NCI-H146 treated with DMSO at 0.1 percent for 48 hours (cell line): ENCODE data around the gene MRGPRX2.

Experiments used
- DNase-seq: peaks from one replicate; lab custom pipeline; 2025; ENCODE audit not compliant: unreplicated experiment; lab: John Stamatoyannopoulos, UW

MRGPRX2 gene

DNA sequence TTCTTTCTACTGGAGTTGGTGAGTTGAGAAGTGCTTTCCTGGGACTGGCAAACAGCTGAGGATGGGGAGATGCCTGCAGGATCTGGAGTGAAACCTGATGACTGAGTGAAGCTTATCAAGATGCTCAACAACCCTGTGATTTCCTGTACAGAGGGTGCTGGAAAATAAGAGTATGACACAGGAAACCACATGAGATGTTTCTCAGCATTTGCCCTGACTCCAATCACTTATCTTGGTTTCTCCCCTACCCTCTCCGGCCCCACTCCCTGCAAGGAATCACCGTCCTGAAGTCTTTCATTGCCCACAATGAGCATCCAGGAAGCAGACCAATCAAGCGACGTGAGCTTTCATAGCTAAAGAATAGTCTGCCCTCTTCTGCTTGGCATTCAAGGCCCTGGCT, at the start of gene MRGPRX2:
TSS of gene MRGPRX2 (minus strand) at position 89 of the 400 bp plus-strand sequence. CDS start 4,315 bp downstream, outside the sequence.
- DNase-seq = no peak

DNA sequence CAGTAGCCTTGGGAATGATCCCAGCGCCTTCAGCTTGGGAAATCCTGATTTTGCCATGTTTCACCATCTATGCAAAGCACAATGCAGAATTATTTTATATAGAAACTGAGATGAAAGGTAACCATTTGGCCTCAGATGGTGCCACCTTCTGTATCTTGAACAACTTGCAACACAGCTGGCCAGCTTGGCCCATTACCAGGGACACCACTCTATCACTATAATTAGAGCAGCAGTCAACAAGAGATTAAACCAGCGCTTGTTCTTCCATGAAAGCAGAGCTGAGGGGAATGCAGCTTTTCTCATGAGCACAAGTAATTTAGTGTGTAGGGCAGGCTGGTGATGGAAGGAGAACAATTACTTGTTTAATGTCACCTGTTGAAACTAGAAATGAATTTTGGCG, 49.8 kb upstream of the MRGPRX2 start:
- peak; percentile 24 for DNase-seq

DNA sequence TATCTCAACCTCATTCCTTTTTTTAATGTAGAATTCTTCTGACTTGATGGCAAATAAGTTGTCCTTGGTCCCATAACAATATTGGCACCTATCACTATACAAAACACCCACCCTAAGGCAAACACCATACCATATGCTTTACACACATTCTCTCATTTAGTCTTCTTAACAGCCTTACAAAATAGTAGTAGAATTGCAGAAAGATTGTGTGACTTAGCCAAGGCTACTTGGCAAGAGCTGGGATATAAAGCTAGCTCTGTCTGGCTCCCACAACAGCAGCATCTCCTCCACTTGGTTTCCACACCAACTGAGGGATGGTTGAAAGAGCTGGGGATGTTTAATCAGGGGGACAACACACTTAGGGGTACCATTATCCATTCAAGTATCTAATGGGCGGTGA, 46.6 kb upstream of the MRGPRX2 start:
- DNase-seq = no peak

DNA sequence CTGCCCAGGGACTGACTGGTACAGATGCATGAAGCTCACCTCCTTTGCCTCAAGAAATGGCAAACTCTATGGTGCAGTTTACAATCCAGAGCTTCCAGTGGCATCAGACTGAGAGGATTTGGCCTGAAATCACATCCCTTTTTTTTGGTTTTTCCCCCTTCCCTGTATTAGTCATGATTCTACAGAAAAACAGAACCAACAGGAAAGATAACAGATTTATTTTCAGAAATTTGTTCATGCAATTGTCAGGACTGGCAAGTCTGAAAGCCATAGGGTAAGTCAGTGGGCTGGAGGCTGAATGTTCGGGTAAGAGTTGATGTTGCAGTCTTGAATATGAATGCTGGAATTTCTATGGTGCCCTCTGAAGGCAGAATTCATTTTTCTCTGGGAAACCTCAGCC, 44.5 kb upstream of the MRGPRX2 start:
- DNase-seq = no peak

DNA sequence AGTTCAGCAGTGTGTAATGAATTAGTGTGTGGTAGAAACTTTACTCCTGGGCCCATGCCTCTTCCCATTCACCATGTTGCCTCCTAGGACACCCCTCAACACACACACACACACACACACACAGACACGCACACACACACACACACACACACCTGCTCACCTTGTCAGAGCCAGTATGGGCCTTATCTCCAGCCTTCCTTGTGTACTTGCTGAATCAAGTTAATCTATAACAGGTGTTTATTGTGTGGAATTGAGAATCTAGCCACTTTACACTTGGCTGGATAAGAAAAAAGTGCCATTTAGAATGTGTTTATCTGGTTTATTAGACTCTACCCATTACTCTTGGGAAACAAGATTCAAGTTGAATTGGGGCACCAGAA, 42.0 kb upstream of the MRGPRX2 start:
- no peak for DNase-seq

DNA sequence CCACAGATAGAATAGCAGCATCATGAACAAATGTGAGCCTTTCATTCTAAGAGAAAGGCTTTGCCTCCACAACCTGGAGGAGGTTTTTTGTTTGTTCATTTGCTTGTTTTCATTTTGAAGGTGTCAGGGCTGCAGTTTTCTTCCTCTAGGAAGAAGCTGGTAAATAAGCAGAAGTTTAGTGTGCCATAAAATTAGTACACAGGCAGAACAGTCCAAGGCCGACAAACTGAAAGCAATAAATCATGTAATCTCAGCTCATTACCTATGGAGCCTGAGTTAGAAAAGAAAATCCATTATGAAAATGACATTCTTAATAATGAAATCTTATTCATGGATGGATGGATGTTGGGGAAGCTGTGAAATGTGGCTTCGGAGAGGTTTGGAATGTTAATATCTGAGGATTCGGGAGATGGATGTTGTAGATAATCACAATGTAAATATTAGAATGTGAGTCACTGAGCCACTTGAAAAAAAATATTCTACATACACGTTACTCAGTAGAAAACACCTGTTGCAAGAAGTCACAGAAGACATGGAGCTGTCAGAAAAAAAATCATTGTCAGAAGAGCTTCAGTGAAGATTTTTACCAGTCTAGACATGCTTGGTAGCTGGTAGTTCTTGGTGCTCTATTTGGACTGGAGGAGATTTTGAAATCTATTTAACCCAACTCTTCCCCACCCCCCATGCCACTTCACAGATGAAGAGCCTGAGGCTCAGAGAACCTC, 41.4 kb upstream of the MRGPRX2 start:
- DNase-seq = peak; percentile 33

DNA sequence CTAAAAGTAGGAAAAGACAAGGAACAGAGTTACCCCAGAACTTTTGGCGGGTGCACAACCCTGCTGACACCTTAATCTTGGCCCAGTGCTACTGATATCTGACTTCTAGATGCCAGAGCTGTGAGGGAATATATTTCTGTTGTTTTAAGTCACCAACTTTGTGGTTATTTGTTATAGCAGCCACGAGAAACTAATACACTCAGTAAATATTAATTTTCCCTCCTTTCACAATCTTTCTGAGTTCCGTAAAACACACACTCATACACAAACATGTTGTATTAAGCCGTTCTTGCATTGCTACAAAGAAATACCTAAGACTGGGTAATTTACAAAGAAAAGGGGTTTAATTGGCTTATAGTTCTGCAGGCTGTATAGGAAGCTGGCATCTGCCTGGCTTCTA, 40.4 kb upstream of the MRGPRX2 start:
- DNase-seq = no peak

DNA sequence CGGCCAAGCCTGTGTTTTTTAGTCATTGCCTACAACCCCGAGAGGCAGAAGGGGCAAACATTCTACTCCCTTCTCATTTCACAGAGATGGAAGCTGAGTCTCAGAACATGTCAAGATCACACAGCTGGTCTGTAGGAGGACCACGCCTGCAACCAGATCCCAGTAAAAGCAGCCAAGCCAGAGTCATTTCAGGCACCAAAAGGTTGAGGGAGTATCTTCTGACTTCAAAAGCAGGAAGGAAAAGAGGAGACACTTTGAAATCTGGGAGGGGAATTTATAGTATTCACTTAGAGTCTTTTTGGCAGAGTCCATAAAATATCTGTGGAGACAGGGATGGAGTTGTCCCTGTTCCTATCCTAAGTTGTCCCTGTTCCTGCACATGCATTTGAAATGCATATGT, 38.6 kb upstream of the MRGPRX2 start:
- DNase-seq = no peak

DNA sequence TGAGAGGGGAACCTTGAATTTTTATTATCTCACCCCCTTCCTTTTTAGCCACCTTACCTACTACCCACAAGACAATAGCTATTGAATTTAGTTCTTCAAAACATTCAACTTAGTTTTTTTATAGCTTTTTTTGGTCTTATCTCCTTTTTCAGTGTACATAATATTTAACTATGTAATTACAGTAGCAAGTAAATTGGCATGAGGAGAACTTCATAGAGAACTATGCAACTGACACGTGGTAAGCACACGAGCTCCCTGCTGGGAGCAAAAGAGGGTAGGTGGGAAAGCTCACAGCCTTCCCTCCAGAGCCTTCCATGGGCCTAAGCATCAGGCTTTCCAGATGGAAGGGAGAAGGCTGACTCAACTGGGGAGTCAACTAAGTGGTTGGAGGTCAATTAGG, 34.3 kb upstream of the MRGPRX2 start:
- DNase-seq = no peak

DNA sequence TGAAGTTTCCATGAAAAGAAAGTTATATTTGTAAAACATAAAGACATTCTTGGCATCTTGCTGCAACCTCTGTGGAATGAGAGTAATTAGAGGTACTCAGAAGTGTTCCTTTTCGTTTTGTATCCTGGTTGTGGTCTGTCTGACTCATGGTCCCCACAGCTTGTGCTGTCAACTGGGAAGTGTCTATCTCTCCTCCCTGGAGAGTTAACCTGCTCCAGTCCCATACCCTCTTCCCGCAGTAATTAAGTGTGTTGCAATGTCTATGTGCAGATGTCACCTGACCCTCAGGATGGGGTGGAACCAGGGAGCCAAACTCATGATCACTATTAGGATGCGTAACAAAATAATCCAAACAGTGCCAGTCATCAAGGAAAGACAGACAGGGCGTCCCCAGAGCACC, 33.5 kb upstream of the MRGPRX2 start:
- DNase-seq = no peak

DNA sequence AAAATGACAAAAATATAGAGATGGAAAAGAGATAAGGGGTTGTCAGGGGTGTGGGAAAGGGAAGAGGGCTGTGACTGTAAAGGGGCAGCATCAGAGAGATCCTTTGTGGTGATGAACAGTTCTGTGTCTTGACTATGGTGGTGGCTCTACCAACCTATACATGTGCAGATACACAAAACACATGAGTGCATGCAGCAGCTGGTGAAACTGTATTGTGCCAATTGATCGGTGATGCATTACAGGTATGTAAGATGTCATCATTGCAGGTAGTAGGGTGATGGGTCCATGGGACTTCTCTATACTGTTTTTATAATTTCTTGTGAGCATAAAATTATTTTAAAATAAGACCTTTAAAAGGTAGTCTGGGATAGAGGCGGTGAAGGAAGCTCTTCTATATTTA, 32.3 kb upstream of the MRGPRX2 start:
- DNase-seq = no peak

DNA sequence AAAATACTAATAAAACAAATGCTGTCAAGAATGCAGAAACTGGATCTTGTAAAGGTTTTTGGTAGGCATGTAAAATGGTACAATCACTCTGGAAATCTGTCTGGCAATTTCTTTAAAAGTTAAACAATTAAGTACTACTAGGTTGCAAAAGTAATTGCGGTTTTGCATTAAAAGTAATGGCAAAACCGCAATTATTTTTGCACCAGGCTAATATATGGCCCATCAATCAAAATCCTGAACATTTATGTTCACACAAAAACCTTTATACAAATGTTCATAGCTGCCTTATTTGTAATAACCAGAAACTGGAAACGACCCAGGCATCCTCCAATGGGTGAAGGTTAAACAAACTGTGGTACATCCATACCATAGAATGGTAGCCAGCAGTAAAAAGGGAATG, 31.8 kb upstream of the MRGPRX2 start:
- DNase-seq = no peak

DNA sequence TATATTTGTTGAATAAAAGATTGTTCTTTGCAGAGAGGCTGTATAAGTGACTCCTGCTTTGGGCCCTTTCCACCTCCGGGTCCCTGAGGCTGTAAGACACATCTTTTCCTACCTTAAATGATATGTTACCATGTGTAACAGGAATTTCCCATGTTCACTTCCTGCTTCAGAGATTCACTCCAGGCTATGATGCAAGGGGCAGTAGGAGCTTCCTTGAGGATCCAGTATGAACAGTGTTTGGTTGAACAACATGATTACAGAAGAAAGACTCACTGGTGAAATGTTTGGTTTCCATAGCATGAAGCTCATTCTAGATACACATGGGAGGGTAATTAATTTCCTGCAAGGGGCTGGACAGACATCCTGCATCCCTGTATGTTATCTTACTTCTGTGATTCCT, 30.8 kb upstream of the MRGPRX2 start:
- DNase-seq = no peak

DNA sequence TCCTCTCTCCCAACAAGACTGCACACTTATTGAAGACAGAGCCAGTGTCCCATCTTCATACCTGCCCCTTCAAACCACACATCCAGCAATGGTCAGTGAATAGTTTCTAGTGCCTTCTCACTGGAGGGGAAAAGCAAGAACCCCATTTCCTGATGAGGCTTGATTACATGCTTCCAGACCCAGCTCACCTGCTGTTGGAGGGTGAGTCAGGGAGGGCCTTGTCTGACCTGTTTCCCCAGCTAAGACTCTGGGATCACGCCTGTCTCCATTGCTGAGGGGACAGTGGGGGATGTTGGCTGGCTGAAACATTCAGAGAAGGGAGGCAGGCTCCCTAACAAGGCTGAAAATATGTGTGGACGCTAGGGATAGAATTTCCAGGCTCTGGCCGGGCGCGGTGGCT, 28.9 kb upstream of the MRGPRX2 start:
- DNase-seq = no peak

DNA sequence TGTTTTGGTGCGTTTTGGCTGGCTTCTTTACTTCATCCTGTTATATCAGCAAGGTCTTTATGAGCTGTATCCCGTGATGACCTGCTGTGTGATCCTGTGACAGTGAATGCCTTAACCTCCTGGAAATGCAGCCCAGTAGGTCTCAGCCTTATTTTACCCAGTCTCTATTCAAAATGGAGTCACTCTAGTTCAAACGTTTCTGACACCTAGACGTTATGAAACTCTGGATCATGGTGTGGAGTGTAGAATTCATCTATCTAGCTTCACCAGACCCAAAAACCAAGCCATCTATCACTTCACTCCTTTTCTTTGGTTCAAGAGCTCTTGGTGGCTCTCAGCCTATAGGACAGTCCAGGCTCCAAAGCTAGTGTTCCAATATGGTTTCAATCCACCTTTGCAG, 28.3 kb upstream of the MRGPRX2 start:
- no peak for DNase-seq

DNA sequence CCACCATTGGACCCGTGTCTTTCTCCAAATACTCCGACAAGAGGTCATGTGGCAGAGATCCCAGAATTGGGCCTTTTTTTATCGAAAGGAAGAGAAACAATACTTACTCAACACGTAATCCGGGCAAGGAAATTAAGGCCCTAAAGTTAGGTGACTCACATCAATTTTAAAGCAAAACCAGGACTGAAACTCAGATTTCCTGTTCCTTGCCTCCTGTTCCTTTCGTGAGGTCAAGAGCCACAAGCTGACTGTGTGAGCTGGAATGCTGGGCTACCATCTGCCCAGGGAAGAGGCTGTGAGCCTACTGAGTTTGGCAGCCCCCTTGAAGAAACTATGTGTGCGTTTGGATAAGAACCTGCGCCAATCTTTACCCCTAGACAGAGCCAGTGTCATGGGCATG, 27.1 kb upstream of the MRGPRX2 start:
- no peak for DNase-seq

DNA sequence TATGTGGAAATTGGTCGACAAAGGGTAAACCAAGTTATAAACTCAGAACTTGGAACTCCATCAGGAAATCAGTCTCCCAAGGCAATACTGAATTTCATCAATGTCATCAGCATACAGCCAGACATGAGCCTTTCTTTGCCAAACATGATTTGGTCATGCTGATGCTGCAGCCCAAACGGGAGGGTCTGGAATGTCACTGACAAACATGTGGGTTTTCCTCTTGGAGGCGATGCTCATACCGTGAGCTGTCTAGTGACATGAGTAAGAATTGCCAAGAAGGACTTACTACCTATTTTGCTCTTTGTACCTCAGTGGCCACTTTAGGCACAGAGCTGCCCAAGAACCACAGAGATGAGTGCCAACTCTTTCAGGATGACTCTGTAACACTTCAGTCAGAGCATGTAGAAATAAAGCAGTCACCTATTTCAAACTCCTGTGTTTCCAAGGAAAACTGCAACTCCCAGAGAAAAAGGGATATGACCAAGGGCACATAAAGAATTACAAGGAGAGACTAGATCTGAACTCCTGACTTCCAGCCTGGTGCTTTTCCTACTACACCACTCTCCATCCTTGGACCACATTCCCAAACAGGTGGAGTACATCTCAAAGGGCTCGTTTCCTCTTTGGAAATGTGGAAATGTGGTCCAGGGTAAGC, 24.3 kb upstream of the MRGPRX2 start:
- no peak for DNase-seq

DNA sequence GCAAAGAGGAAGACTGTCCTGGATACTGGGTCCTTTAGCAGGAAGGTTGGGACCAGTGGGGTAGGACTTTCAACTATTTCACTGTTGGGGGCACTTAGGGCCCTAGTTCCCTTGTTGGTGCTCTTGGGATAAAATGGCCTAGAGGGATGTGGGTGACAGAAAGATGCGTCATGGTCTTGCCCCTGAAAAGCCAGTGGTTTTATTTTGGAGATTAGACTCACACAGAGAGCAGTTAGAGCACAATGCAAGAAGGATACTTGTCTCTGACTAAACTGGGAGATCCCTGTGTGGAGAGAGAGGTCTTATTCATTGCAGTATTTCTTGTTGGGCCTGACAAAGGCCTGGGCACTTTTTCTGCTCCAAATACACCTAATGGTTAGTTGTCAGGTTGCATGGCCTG, 22.6 kb upstream of the MRGPRX2 start:
- DNase-seq = no peak

DNA sequence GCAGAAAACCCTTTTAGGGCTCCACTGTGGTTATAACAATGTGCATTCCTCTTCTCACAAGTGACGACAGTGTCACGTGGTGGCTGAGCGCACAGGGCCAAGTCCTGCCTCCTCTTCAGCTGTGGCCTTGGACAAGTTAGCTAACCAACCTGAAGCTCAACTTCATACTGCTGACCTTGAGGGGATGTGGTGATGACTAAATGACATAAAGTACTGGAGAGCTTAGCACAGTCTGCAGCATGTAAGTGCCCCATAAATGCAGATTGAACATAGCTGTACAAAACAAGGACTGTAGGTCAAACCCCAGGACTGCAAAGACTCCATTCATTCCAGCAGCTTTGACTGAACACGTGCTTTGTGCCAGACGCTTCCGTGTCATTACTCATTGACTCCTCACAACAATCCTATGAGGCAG, 20.1 kb upstream of the MRGPRX2 start:
- DNase-seq = no peak

DNA sequence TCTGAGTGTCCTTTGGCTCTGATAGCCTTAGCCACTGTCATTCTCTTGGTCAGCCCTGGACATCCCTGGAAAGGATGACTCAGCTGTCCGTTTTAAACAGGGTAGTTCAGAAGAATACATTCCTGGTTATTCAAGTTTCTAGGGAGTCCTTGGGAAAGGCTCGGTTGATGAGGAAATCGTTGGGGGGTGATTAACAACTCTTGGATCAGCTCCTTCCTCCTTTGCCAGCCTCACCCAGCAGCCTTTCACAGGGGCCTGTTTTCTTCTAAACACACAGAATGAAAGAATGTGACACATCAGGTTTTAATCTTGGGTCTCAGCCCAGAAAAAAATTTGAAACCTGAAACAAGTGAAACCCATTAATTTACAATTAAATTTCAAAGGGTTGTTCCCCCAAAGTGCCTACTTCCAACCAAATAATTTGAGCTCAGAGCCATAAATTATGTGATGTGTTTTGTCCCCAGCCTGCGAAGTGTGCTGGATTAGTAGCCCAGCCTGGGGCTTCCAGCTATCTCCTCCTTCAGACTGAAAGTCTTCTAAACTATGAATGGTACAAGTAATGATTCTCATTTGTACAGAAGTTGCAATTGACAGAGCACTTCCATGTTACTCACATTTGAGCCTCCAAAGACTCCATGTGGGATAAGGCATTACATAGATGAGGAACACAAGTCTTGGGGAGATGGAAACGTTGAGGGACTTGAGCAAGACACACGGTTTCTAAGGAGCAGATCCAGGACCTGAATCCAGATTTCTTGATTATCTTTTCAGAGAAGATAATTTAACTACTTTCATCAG, 19.3 kb upstream of the MRGPRX2 start:
- no peak for DNase-seq

DNA sequence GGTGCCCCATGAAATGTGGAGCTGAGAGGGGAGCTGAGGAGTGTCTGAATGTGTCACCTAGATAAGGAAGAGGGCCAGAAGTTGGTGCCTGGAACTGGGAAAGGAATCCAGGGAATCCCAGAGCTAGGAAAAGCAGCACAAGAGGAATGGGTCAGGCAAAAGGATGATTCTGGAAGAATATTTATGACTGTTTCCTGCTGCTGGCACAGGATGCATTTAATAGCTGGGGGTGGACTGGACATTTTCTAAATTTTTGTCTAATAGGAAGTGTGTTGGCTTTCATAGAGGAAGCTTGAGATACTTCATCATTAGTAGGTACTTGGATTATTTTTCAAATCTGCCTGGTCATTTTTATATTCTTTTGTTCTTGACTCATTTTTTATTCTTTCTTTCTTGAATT, 17.4 kb upstream of the MRGPRX2 start:
- no peak for DNase-seq
